ENCODE results near the gene CDKAL1. TPM values are rescaled to one million over a fixed set of nuclear protein-coding genes. Genes with fewer than 3 reads are reported as not detected.

CDKAL1 gene
- total and polyA plus RNA-seq, 2 of the 8 experiments (the other 6 are each of a cell fraction or from before 2014, with no cell fraction given), result 8.4 to 24.6 TPM

DNA sequence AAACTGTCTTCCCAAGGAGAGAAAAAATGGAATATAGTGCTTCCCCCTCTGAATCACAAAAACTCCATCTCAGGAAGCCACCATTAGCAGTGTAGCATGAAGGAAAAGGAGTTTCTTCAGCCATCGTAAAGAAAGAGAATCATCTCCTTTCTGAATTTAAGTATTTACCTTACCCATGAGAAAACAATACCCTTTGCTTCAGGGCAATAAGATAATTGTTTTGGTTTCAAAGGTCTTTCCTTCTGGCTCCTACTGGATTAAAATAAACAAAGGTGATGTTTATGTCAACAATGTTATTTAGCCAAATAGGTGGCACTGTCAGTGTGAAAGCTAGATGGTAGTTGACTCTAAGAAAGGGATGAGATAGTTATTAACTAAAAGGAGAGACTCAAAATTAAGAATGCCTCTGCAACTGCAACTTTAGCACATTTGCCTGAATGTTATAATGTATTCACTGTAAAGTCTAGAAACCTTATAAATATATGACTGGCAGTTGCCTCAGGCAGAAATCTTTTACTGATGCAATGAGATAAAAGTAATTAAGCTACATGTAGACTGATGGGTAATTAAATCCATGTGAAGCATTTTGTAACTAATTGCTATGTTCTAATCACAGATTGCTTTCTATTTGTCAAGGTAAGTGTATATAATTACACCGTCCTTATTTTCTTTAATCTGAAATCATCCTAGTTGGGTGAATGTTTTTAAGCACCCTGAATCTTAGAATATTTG lies 399.0 kb downstream of the CDKAL1 start (continued):
- TF ChIP-seq ASH2L (IDR thresholded peaks at IDR 0.05; ENCODE audit: low read length), result no peak

Data from H1 (cell line).